ENCODE measurements around the gene NECAB2. TPM values are rescaled to one million over a fixed set of nuclear protein-coding genes. Genes with fewer than 3 reads are reported as not detected.
A peak's percentile ranks its signal among the peaks of the same experiment; 100 is the strongest.

The NECAB2 gene
- total RNA-seq, 2 donors from 2014 or later, result 1.0 to 3.6 TPM

DNA sequence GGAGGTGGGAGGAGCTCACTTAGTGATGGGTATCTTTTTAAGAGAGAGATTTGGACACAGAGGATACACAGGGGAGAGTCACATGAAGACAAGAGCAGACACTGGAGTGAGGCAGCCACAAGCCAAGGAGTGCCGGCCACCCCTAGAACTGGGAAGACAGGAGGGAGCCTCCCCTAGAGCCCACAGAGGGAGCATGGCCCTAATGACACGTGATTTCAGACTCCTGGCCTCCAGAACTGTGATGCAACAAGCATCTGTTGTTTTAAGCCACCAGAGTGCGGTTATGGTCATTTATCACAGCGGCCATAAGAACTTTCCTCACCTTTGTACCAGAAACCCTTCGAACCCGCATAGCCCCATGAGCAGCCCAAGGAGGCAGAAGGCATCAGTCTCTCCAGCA, 41.2 kb downstream of the NECAB2 start:
- WGBS, 2 donors, result 77 to 79% methylated on average over 6 of the region's 6 CpGs
- intact Hi-C loops (cut with DNase I), result no loop called here

DNA sequence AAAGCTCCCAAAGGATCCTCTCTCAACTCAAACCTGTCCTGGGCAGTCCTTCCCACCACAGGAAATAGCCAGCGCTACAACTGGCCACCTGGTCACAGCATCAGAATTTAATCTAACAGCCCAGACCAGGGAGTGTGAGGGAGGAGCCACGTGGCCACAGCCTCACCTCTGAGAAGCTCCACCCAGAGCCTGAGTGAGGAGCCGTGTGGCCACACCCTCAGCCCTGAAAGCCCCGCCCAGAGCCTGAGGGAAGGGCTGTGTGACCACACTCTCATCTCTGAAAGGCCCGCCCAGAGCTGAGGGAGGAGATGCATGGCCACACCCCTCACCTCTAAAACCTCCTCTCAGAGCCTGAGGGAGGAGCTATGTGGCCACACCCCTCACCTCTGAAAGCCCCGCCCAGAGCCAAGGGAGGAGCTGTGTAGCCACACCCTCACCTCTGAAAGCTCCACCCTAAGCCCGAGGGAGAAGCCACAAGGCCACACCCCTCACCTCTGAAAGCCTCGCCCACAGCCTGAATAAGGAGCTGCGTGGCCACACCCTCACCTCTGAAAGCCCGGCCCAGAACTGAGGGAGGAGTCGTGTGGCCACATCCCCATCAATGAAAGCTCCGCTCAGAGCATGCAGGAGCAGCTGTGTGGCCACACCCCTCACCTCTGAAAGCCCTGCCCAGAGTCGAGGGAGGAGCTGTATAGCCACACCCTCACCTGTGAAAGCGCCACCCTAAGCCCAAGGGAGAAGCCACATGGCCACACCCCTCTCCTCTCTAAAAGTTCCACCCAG, 45.9 kb downstream of the NECAB2 start:
- Histone ChIP-seq H3K4me3 (no peak overlapping the region), H3K27ac (no peak overlapping the region), H3K36me3 (replicated peaks in 1 of 2; ENCODE audit: insufficient read depth in 1 of 2, low read depth in 2 of 2) (no peaks in the 10 kb centered on the region), H3K27me3 (no peaks in the 10 kb centered on the region), H3K4me1 (no peaks in the 10 kb centered on the region), H3K9me3 (no peaks in the 10 kb centered on the region)
- DNase-seq (peak; percentile 78 to 93 (median 91)), ATAC-seq (peak; percentile 85)
- whole genome bisulfite sequencing, 2 donors, result 9 to 11% methylated on average over 3 to 14 of the region's 14 CpGs
- TF ChIP-seq, protein P1, sequence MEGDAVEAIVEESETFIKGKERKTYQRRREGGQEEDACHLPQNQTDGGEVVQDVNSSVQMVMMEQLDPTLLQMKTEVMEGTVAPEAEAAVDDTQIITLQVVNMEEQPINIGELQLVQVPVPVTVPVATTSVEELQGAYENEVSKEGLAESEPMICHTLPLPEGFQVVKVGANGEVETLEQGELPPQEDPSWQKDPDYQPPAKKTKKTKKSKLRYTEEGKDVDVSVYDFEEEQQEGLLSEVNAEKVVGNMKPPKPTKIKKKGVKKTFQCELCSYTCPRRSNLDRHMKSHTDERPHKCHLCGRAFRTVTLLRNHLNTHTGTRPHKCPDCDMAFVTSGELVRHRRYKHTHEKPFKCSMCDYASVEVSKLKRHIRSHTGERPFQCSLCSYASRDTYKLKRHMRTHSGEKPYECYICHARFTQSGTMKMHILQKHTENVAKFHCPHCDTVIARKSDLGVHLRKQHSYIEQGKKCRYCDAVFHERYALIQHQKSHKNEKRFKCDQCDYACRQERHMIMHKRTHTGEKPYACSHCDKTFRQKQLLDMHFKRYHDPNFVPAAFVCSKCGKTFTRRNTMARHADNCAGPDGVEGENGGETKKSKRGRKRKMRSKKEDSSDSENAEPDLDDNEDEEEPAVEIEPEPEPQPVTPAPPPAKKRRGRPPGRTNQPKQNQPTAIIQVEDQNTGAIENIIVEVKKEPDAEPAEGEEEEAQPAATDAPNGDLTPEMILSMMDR (IDR thresholded peaks at IDR 0.05), result peak in 1 of 7 experiments; percentile 8
- TF ChIP-seq POLR2A (IDR thresholded peaks at IDR 0.05), result no peak
- intact Hi-C loops (cut with DNase I), result no loop called here

More for the DNA sequence above, 41.2 kb downstream of the NECAB2 start:
- Histone ChIP-seq H3K27me3 (no peaks in the 10 kb centered on the region), H3K9me3 (no peaks in the 10 kb centered on the region), H3K27ac (no peak overlapping the region), H3K4me1 (no peaks in the 10 kb centered on the region), H3K4me3 (no peak overlapping the region), H3K36me3 (replicated peaks in 1 of 2; ENCODE audit: insufficient read depth in 1 of 2, low read depth in 2 of 2) (no peaks in the 10 kb centered on the region)
- ATAC-seq, result no peak
- no peak for TF ChIP-seq POLR2A (IDR thresholded peaks at IDR 0.05)
- TF ChIP-seq, protein P1 (IDR thresholded peaks at IDR 0.05), result no peak
- DNase-seq, result no peak

DNA sequence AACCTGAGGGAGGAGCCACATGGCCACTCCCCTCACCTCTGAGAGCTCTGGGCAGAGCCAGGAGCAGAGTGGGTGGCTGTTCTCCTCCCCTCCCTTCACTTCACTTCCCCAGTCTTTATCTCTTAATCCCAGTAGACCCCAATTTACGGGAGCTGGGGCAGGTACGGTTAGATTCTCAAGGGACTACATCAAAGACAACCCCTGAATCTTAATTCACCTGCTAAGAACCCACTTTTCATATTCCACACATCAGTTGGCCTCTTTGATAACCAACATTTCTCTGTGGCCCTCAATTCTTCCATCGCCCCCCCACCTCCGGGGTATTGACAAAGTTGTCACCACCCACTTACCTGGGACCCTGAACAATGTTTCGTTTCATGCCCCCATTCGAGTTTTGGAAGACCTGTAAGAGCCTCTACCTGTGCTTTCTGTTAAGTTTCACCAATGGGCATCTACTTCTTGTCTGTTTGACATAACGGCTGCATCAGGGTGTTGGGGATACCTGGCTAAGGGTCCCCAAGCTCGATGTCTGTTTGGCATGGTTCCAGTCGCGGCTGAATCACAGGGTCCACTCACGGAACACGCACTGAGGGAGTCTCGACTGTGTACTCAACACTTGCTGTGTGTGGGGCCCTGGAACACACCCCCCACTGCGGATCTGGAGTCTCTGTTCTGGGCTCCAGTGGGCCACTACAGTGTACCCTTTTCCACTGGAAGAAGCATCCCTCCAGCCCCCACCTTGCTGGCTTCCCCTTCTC, 46.7 kb downstream of the NECAB2 start:
- no peak for TF ChIP-seq POLR2A (IDR thresholded peaks at IDR 0.05)
- TF ChIP-seq, protein P1 (IDR thresholded peaks at IDR 0.05), result peak in 1 of 7 experiments; percentile 7
- WGBS, 2 donors, result 57 to 64% methylated on average over 8 to 14 of the region's 14 CpGs
- Histone ChIP-seq H3K4me1 (no peaks in the 10 kb centered on the region), H3K27ac (no peak overlapping the region), H3K4me3 (no peak overlapping the region), H3K9me3 (no peaks in the 10 kb centered on the region), H3K27me3 (no peaks in the 10 kb centered on the region), H3K36me3 (replicated peaks in 1 of 2; ENCODE audit: insufficient read depth in 1 of 2, low read depth in 2 of 2) (no peaks in the 10 kb centered on the region)
- no peak for ATAC-seq
- DNase-seq, result no peak
- intact Hi-C loops (cut with DNase I), result no loop called here

DNA sequence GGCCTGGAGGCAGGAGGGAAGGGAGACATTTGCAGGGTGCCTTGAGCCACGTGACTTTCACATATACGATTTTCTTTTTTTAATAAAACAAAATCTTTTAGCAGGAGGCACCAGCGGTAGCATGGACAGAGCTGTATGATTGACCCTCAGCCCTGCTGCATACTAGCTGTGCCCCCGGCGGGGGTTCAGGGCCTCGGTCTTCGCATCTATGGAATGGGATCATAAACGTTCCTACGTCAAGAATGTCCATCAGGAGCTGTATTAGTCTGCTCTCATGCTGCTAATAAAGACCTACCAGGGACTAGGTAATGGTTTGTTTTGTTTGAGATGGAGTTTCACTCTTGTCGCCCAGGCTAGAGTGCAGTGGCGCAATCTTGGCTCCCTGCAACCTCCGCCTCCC, 47.4 kb downstream of the NECAB2 start:
- Histone ChIP-seq H3K4me3 (no peak overlapping the region), H3K27me3 (no peaks in the 10 kb centered on the region), H3K9me3 (no peaks in the 10 kb centered on the region), H3K36me3 (replicated peaks in 1 of 2; ENCODE audit: insufficient read depth in 1 of 2, low read depth in 2 of 2) (no peaks in the 10 kb centered on the region), H3K4me1 (no peaks in the 10 kb centered on the region), H3K27ac (no peak overlapping the region)
- TF ChIP-seq, protein P1 (IDR thresholded peaks at IDR 0.05), result no peak
- TF ChIP-seq POLR2A (IDR thresholded peaks at IDR 0.05), result no peak
- no peak for DNase-seq
- WGBS, 2 donors, result 78 to 87% methylated on average over 12 of the region's 12 CpGs
- ATAC-seq, result no peak
- intact Hi-C loops (cut with DNase I), result no loop called here

Data from body of pancreas (tissue), 4 donors.